Panc1 (cell line): Measurements from ENCODE around the gene GRAMD1B. TPM values are rescaled to one million over a fixed set of nuclear protein-coding genes. Genes with fewer than 3 reads are reported as not detected.

ENCODE experiments used
- ATAC-seq: fragments of 200-7000 bp; cut with Tn5 transposase; 2 replicates; pipeline ENCODE4 v1.9.1; 2020; ENCODE audit warnings: mild to moderate bottlenecking, moderate library complexity
- BruUV-seq: library from RNA; stranded (reverse); fragments of 400-500 nt; replicated peaks from 2 replicates; lab custom pipeline; 2021; lab: Mats Ljungman, UMichigan
- CTCF ChIA-PET: fragments of 300-600 bp; sonication (Branson Sonifier 250); formaldehyde crosslinking; loops from one replicate; lab custom pipeline; 2022; ENCODE audit warnings: antibody characterized with exemption; lab: Charles Lee
- POLR2A ChIA-PET: fragments of 300-600 bp; sonication (Branson Sonifier 250); formaldehyde crosslinking; loops from one replicate; lab custom pipeline; 2022; ENCODE audit warnings: antibody characterized with exemption; lab: Charles Lee
- DNase-seq: peaks from one replicate; pipeline ENCODE4 v3.0.0-alpha.2; 2010; ENCODE audit warnings: low read depth, low spot score
- H3K27ac ChIP-seq: 2 replicates; pipeline ENCODE4 v1.5.1; 2011; ENCODE audit warnings: mild to moderate bottlenecking, low read length, inconsistent platforms
- H3K27me3 ChIP-seq: fragments of 200-500 bp; sonication (Bioruptor generic); 2 replicates; pipeline ENCODE4 v1.6.0; 2014; ENCODE audit warnings: low read length, inconsistent platforms; ENCODE audit not compliant: control insufficient read depth, insufficient read depth
- H3K36me3 ChIP-seq: fragments of 200-500 bp; sonication (Bioruptor generic); 2 replicates; pipeline ENCODE4 v1.5.1; 2014; ENCODE audit warnings: inconsistent platforms, mild to moderate bottlenecking, low read length, moderate library complexity; ENCODE audit not compliant: control insufficient read depth, insufficient read depth
- H3K4me1 ChIP-seq: 2 replicates; pipeline ENCODE4 v1.5.1; 2011; ENCODE audit warnings: inconsistent platforms, mild to moderate bottlenecking, low read length, moderate library complexity; ENCODE audit not compliant: control insufficient read depth, insufficient read depth
- H3K4me3 ChIP-seq, 2 experiments: 2 replicates each; pipeline ENCODE4 v1.5.1; 2011 to 2012; ENCODE audit warnings: low read depth in 2 of 2, low read length in 2 of 2, mild to moderate bottlenecking in 2 of 2, inconsistent platforms in 1 of 2, moderate library complexity in 1 of 2
- H3K9me3 ChIP-seq: fragments of 200-500 bp; sonication (Bioruptor generic); 2 replicates; pipeline ENCODE4 v1.5.1; 2014; ENCODE audit warnings: low read depth, mild to moderate bottlenecking, inconsistent platforms, low read length, moderate library complexity; ENCODE audit not compliant: control insufficient read depth, insufficient read depth
- POLR2AphosphoS5 ChIP-seq: IDR thresholded peaks from 2 replicates; pipeline ENCODE4 v1.6.1; 2012; ENCODE audit warnings: mild to moderate bottlenecking, low read depth, low read length, moderate library complexity
- SIN3A ChIP-seq: IDR thresholded peaks from 2 replicates; pipeline ENCODE4 v1.6.1; 2012; ENCODE audit warnings: low read depth, mild to moderate bottlenecking, low read length, moderate library complexity, borderline replicate concordance; ENCODE audit not compliant: insufficient read depth
- TCF7L2 ChIP-seq: IDR thresholded peaks from 2 replicates; pipeline ENCODE4 v1.6.1; 2011; ENCODE audit warnings: mild to moderate bottlenecking, low read depth, low read length, inconsistent platforms
- in situ Hi-C: cut with HindIII; loops from 2 replicates; pipeline ENCODE4 v1.10.0; 2016; ENCODE audit warnings: low sequenced_read_pairs, low pct_unique_long_range_greater_than_20kb
- intact Hi-C: fragments of 100-400 bp; cut with micrococcal nuclease; formaldehyde crosslinking; loops from one replicate; pipeline ENCODE4 v1.10.0; 2022; ENCODE audit not compliant: unreplicated experiment
- total RNA-seq: library from RNA; stranded (reverse); gene quantifications from one replicate; pipeline ENCODE4 v1.2.1, GENCODE V29; 2021; ENCODE audit not compliant: unreplicated experiment
- TF ChIP-seq, protein P1 (sequence below): fragments of 450-650 bp; IDR thresholded peaks from 2 replicates; pipeline ENCODE4 v1.5.1; 2017; ENCODE audit warnings: mild to moderate bottlenecking
- TF ChIP-seq, protein P2 (sequence below), 2 experiments: IDR thresholded peaks; 2 replicates each; pipeline ENCODE4 v1.6.1; 2011 to 2012; ENCODE audit warnings: low read depth in 2 of 2, control low read depth in 1 of 2, low read length in 1 of 2, mild to moderate bottlenecking in 1 of 2, moderate library complexity in 1 of 2; ENCODE audit not compliant: insufficient read depth in 1 of 2

The GRAMD1B gene
- total RNA-seq, 1 experiment from 2014 or later = 0.46 TPM

DNA sequence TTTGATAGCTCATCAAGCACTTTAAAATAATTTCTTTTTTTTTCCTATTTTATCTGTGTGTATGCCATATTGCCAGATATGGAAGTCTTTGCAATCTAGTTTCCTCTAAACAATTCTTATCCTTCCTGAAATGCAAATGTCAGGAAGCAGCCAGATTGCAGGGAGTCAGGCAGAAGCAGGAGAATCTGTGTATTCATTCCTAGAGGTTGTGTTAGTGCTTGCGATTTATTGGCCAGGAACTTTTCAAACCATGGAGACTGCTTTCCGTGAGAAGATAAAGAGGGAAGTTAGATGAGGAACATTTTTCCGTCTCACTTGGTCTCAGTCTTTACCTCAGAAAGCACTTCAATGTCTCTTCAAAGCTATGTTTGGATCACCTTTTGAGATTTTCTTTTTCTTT is 91.9 kb downstream of the GRAMD1B start:
- ChIA-PET CTCF (interaction anchor here (0.6 kb wide), 1 partner anchor 1215 kb away, joined by 3 read pairs; no protein-coding TSS in a partner anchor), POLR2A (no interaction called here)
- no peak overlapping the region for H3K4me3 ChIP-seq
- TF ChIP-seq, protein P1, sequence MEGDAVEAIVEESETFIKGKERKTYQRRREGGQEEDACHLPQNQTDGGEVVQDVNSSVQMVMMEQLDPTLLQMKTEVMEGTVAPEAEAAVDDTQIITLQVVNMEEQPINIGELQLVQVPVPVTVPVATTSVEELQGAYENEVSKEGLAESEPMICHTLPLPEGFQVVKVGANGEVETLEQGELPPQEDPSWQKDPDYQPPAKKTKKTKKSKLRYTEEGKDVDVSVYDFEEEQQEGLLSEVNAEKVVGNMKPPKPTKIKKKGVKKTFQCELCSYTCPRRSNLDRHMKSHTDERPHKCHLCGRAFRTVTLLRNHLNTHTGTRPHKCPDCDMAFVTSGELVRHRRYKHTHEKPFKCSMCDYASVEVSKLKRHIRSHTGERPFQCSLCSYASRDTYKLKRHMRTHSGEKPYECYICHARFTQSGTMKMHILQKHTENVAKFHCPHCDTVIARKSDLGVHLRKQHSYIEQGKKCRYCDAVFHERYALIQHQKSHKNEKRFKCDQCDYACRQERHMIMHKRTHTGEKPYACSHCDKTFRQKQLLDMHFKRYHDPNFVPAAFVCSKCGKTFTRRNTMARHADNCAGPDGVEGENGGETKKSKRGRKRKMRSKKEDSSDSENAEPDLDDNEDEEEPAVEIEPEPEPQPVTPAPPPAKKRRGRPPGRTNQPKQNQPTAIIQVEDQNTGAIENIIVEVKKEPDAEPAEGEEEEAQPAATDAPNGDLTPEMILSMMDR = no peak
- TF ChIP-seq POLR2AphosphoS5 (no peak), TCF7L2 (no peak), SIN3A (no peak)
- TF ChIP-seq, protein P2, sequence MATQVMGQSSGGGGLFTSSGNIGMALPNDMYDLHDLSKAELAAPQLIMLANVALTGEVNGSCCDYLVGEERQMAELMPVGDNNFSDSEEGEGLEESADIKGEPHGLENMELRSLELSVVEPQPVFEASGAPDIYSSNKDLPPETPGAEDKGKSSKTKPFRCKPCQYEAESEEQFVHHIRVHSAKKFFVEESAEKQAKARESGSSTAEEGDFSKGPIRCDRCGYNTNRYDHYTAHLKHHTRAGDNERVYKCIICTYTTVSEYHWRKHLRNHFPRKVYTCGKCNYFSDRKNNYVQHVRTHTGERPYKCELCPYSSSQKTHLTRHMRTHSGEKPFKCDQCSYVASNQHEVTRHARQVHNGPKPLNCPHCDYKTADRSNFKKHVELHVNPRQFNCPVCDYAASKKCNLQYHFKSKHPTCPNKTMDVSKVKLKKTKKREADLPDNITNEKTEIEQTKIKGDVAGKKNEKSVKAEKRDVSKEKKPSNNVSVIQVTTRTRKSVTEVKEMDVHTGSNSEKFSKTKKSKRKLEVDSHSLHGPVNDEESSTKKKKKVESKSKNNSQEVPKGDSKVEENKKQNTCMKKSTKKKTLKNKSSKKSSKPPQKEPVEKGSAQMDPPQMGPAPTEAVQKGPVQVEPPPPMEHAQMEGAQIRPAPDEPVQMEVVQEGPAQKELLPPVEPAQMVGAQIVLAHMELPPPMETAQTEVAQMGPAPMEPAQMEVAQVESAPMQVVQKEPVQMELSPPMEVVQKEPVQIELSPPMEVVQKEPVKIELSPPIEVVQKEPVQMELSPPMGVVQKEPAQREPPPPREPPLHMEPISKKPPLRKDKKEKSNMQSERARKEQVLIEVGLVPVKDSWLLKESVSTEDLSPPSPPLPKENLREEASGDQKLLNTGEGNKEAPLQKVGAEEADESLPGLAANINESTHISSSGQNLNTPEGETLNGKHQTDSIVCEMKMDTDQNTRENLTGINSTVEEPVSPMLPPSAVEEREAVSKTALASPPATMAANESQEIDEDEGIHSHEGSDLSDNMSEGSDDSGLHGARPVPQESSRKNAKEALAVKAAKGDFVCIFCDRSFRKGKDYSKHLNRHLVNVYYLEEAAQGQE (IDR thresholded peaks at IDR 0.05; ENCODE audit: insufficient read depth in 1 of 2, low read depth in 2 of 2, low read length in 1 of 2) = no peak
- no peaks in the 10 kb centered on the region for H3K4me1 ChIP-seq
- peaks cover 24% of the 10 kb centered on the region for H3K27me3 ChIP-seq
- in situ Hi-C loops = no loop called here
- DNase-seq (no peak), ATAC-seq (no peak)
- H3K36me3 ChIP-seq = no peaks in the 10 kb centered on the region
- no TSS peak for BruUV-seq
- no peaks in the 10 kb centered on the region for H3K9me3 ChIP-seq
- intact Hi-C loops = no loop called here
- H3K27ac ChIP-seq = no peak overlapping the region

DNA sequence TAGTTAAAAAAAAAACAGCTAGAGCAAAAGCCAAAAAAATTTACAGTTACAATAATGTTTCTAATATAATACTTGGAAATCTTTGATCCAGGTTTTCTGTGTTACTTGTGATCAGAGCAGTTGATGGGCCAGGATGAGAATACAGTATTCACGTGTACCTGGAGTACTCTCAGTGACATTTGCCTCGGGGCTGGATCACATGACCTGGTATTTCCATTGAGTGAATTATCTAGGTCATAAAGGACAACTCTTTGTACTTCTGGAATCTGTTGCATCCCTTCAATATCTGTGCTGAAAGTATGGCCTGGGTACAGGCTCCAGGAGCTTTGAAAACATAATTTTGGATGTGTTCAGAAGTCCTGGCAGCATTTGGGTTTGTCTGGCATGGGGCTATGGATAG is 93.5 kb downstream of the GRAMD1B start:
- intact Hi-C loops = no loop called here
- Histone ChIP-seq H3K27me3 (peaks cover 21% of the 10 kb centered on the region), H3K4me3 (no peak overlapping the region), H3K27ac (no peak overlapping the region), H3K9me3 (no peaks in the 10 kb centered on the region), H3K4me1 (no peaks in the 10 kb centered on the region), H3K36me3 (no peaks in the 10 kb centered on the region)
- no peak for ATAC-seq
- TF ChIP-seq SIN3A (no peak), TCF7L2 (no peak), POLR2AphosphoS5 (no peak)
- TF ChIP-seq, protein P2 (IDR thresholded peaks at IDR 0.05; ENCODE audit: insufficient read depth in 1 of 2, low read depth in 2 of 2, low read length in 1 of 2) = no peak
- TF ChIP-seq, protein P1 = no peak
- POLR2A ChIA-PET = no interaction called here
- CTCF ChIA-PET = interaction anchor here (1.2 kb wide), 1 partner anchor 12 kb away, joined by 3 read pairs; no protein-coding TSS in a partner anchor
- no TSS peak for BruUV-seq
- DNase-seq = no peak
- in situ Hi-C loops = no loop called here
